ENCODE data around the gene RNF34.
A peak's percentile ranks its signal among the peaks of the same experiment; 100 is the strongest.

RNF34 gene

DNA sequence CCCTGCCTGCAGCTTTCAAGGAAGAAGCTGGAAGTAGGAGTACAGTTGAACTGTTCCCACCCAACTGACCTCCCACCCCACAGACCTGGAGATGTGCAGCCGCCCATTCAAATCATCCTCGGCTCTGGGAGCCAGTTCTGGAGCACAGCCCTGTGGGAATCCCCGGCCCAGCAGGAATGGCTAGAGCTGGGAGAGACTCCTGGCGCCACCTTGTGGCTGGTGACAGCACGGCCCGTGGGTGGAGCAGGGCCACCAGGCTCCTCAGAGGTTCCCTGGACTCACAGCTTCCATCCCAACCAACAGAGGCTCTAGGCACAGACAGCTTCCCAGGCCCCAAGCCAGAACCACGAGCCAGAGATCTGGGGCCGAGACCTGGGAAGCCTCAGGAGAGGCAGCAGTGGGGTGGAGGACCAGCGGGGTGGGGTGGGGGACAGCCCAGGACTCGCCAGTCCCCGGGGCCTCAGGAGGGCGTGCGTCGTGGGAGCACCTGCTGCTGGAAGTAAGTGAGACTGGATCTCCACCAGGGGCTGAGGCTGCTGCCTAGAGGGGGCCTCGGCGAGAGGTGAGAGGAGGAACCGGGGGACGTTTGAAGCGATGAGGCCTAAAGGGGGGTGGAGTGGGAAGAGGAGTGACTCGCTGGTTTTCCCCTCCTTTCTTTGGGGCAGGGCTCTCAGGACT is 43.4 kb downstream of the RNF34 start:
- peak; percentile 98 for ATAC-seq
- TF ChIP-seq RARB (CRISPR knock-in tag; IDR thresholded peaks at IDR 0.05): no peak
- TF ChIP-seq, protein P1, sequence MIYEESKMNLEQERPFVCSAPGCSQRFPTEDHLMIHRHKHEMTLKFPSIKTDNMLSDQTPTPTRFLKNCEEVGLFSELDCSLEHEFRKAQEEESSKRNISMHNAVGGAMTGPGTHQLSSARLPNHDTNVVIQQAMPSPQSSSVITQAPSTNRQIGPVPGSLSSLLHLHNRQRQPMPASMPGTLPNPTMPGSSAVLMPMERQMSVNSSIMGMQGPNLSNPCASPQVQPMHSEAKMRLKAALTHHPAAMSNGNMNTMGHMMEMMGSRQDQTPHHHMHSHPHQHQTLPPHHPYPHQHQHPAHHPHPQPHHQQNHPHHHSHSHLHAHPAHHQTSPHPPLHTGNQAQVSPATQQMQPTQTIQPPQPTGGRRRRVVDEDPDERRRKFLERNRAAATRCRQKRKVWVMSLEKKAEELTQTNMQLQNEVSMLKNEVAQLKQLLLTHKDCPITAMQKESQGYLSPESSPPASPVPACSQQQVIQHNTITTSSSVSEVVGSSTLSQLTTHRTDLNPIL (CRISPR knock-in tag; IDR thresholded peaks at IDR 0.05; ENCODE audit: low read depth): no peak
- TF ChIP-seq TSHZ2 (CRISPR knock-in tag; IDR thresholded peaks at IDR 0.05): no peak
- TF ChIP-seq TOX (CRISPR knock-in tag; IDR thresholded peaks at IDR 0.05; ENCODE audit: borderline replicate concordance): no peak
- TF ChIP-seq, protein P2, sequence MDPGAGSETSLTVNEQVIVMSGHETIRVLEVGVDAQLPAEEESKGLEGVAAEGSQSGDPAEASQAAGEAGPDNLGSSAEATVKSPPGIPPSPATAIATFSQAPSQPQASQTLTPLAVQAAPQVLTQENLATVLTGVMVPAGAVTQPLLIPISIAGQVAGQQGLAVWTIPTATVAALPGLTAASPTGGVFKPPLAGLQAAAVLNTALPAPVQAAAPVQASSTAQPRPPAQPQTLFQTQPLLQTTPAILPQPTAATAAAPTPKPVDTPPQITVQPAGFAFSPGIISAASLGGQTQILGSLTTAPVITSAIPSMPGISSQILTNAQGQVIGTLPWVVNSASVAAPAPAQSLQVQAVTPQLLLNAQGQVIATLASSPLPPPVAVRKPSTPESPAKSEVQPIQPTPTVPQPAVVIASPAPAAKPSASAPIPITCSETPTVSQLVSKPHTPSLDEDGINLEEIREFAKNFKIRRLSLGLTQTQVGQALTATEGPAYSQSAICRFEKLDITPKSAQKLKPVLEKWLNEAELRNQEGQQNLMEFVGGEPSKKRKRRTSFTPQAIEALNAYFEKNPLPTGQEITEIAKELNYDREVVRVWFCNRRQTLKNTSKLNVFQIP (CRISPR knock-in tag; IDR thresholded peaks at IDR 0.05; ENCODE audit: borderline replicate concordance, low read depth): no peak
- TF ChIP-seq ZNF8 (CRISPR knock-in tag; IDR thresholded peaks at IDR 0.05): no peak

DNA sequence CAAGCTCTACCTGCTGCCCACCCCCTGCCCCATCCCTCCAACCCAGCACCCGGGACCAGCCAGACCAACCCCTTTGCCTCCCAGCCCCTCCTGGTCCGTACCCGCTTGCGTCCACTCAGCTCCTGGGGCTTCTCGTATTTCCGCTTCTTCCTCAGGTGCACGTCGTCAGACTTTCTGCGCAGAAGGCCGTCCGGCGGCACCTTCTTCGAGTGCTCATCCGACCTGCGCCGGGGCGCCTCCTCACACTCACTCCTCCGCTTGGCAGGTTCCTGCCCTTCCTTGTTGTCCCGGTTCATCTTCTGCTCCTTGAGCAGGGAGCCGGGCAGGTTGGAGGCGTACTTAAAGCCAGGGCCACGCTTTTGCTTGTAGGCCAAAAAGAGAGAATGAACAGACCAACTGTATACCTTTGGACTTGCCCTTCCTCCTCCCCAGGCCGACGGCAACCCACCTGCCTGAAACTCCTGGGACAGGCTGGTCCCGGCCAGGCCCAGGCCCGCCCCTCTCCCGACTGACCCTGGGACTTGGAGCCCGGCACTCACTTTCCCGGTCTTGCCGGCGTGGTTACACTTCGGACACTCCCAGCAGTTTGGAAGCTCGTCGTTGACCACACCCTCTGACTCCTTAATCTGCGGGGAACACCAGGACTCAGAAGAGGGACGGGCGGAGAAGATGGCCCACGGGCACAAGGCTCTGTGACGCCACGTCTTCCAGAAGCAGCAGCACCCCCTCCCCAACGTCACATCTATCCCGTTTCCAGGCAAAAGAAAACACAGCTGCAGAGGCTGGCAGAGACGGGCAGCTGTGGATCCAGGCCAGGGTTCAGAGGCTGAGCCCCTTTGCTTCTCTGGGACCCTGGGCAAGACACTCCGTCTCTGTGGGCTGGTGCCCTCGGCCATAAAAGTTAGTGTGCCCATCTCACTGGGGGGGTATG is 44.3 kb downstream of the RNF34 start:
- TF ChIP-seq, protein P1 (CRISPR knock-in tag; IDR thresholded peaks at IDR 0.05; ENCODE audit: low read depth): no peak
- TF ChIP-seq SNAI2 (CRISPR knock-in tag; IDR thresholded peaks at IDR 0.05) (no peak), CSDC2 (CRISPR knock-in tag; IDR thresholded peaks at IDR 0.05) (no peak), TSHZ2 (CRISPR knock-in tag; IDR thresholded peaks at IDR 0.05) (no peak), ISL1 (CRISPR knock-in tag; IDR thresholded peaks at IDR 0.05) (no peak), ESRRG (CRISPR knock-in tag; IDR thresholded peaks at IDR 0.05) (no peak), ARNTL (CRISPR knock-in tag; IDR thresholded peaks at IDR 0.05; ENCODE audit: borderline replicate concordance, low read depth) (no peak), PATZ1 (CRISPR knock-in tag; IDR thresholded peaks at IDR 0.05; ENCODE audit: borderline replicate concordance) (no peak), ZNF8 (CRISPR knock-in tag; IDR thresholded peaks at IDR 0.05) (no peak), GLIS3 (CRISPR knock-in tag; IDR thresholded peaks at IDR 0.05) (no peak), TOX (CRISPR knock-in tag; IDR thresholded peaks at IDR 0.05; ENCODE audit: borderline replicate concordance) (no peak), BACH2 (CRISPR knock-in tag; IDR thresholded peaks at IDR 0.05; ENCODE audit: borderline replicate concordance) (no peak), ZNF565 (CRISPR knock-in tag; conservative IDR thresholded peaks at IDR 0.05; ENCODE audit: low read depth) (no peak), ZFP30 (CRISPR knock-in tag; IDR thresholded peaks at IDR 0.05) (no peak), PPARA (CRISPR knock-in tag; IDR thresholded peaks at IDR 0.05; ENCODE audit: borderline replicate concordance) (no peak), OSR1 (CRISPR knock-in tag; IDR thresholded peaks at IDR 0.05) (no peak), TCF4 (CRISPR knock-in tag; IDR thresholded peaks at IDR 0.05; ENCODE audit: borderline replicate concordance) (no peak), ZC3H10 (CRISPR knock-in tag; IDR thresholded peaks at IDR 0.05) (no peak)
- TF ChIP-seq, protein P3, sequence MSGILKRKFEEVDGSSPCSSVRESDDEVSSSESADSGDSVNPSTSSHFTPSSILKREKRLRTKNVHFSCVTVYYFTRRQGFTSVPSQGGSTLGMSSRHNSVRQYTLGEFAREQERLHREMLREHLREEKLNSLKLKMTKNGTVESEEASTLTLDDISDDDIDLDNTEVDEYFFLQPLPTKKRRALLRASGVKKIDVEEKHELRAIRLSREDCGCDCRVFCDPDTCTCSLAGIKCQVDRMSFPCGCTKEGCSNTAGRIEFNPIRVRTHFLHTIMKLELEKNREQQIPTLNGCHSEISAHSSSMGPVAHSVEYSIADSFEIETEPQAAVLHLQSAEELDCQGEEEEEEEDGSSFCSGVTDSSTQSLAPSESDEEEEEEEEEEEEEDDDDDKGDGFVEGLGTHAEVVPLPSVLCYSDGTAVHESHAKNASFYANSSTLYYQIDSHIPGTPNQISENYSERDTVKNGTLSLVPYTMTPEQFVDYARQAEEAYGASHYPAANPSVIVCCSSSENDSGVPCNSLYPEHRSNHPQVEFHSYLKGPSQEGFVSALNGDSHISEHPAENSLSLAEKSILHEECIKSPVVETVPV (CRISPR knock-in tag; IDR thresholded peaks at IDR 0.05): no peak
- TF ChIP-seq, protein P2 (CRISPR knock-in tag; IDR thresholded peaks at IDR 0.05; ENCODE audit: borderline replicate concordance, low read depth): no peak
- no peak for ATAC-seq

Data from SK-N-SH treated with all-trans-retinoic acid at 6 μM for 48 hours (cell line).